OCI-M1 (cell line): ENCODE data around the gene IL11RA.

Experiments
- DNase-seq: peaks from one replicate; lab custom pipeline; 2025; lab: John Stamatoyannopoulos, UW

Gene IL11RA

DNA sequence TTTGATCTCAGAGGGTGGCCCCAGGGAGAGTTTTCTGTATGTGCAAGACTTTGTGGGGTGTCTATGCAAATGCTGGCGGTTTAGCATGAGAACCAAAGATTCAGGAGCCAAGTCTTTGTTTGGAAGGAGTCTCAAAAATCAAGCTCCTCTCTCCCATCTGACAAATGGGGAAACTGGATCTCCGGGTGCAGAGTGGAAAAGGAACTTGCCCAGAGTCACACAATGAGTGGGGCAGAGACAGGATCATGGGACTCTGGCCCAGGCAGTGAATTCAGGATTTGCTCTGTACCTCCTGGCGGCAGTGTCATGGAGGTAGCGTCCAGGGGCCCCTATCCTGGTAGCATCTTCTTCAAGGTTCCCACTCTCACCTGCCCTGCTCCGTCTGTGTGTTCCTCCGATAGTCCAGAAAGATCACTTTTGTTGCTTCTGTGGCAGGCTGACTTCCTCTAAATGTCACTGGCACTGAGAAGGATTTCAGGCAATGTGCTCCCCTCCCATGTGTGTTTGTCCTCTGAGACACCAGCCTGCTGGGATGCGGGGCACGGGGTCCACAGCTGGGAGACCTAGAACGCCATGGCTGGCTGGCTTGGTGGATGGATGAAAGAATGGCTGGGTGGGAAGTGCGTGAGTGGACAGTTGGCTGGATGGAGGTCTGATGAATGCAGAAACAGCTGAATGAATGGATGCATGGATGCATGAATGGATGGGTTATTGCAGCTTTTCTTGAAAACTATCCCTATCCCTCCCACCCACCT lies 35.5 kb downstream of the IL11RA start:
- no peak for DNase-seq

DNA sequence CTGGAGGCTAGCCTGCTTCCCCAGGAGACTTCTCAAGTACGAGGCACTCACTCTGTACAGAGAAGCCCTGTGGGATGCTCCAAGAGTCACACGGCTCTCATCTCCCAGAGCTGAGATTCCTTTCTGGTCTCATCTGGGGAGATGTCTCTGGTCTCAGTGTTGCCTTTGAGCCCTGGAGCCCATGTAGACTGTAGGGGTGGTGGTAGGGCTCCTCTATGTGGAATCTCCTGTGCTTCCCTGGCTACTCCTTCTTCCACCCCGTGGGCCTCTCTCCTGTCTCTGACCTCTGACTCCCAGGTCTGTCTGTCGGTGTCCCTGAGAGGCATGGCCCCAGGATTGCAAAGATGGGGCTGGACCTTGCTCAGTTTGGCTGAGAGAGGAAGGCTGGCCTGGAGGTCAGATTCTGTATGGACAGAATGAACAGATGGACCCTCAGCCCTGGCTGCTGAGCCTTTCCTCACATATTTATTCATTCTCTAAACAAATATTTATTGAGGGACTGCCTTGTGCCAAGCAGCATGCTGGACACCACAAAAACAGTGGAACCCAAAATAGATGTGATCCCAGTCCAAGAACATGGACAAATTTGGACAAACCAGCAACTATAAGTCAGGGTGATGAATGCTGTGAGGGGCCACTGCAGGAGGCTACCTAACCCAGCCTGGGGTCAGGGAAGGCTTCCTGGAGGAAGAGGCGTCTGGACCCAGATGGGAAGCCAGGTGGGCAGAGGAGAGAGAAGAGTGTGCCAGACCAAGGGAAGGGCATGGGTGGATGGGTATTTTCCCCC lies 36.5 kb downstream of the IL11RA start:
- DNase-seq: no peak

DNA sequence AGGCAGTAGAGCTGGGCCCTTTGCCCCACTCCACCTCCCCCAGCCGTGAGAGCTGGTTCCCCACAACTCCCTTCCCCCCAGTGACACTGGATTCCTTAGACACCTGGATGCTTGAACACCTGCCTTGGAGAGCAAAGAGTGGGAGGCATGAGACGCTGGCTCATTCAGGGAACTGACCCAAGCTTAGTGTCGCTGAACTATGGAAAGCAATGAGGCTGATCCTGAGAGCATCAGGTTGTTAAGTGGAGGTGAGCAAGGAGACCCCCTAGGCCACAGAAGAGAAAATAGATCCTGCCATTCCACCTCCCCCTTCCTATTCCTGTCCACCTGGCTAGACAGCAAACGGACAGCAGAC lies 37.1 kb downstream of the IL11RA start:
- no peak for DNase-seq

DNA sequence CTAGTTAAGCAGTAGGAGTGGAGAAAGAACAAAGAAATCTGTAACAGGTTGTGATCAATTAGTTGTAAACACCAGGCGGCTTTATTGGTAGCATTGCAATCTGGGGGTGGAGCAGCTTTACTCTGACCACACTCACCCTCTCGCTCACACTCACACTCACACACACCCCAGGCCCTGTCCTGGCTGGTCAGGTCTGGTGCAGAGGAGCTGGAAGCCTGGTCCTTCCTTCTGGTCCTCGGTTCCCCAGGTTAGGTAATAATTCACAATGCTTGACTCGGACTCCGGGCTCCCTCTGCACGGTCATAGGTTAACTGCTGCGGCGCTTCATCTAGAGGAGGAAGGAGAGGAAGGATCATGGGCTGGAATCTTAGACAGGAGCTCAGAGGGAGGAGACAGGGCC lies 37.5 kb downstream of the IL11RA start:
- no peak for DNase-seq

DNA sequence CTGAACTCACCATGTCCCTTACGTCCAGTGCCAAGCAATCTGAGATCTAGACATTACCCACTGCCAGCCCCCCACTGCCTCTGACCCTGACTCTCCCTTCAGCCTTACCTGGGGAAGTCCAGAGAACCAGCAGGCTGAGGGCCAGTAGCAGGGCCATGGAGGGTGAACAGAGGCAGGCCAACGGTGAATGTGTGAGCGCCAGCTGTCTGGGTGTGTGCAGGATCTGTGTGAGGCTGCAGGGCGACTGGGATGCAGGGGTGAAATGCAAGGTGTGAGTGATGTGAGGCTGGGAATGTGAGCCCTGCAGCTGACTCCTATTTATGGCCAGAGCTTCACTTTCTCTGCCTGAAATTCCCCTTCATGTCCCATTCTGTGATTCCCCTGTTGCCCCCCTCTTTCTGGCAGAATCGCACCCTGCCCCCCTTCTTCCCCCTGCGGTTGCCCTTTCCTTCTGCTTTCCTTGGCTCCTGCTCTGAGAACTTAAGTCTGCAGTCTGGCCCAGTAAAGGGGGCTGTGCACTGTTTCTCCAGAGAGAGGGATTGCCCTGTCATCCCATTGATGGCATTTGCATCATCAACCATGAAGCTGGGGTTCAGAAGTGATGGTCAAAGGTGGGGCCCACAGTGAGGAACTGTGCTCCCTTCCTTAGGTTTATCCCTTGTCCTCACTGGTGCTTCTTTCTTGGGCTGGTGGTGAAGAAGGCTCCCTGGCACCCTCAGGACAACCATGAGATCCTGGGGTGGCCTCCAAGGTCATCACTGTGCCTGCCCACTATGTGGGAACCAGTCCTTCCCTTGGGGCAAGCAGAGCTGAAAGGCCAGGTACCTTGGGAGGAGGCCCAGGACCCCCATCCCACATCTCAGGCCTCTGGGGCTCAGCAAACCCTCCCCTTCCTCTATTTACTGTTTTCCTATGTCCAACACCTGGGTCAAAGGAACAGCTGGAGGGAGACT lies 39.3 kb downstream of the IL11RA start, which contains the start of gene CCL19:
Gene CCL19 (minus strand): TSS at position 294 of the 953 bp plus-strand sequence. CDS start 137 bp downstream, at position 157.
- no peak for DNase-seq

DNA sequence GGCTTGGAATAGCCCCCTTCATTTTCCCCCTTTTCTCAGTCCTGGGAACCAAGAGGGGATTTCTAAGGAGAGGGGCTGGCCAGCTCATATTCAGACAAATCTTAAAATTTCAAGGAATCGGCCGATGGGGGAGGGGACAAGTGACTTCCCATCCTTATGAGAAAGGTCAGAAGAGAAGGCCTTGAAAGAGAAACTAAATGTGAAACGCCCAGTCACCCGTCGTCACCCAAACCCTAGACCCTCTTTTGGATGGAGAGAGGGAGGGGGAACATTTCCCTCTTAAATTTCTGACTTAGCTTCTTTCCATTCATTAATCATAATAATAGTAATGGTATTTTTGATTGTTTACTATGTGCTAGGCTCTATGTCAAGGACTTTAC lies 39.9 kb downstream of the IL11RA start:
- DNase-seq: peak; percentile 41

DNA sequence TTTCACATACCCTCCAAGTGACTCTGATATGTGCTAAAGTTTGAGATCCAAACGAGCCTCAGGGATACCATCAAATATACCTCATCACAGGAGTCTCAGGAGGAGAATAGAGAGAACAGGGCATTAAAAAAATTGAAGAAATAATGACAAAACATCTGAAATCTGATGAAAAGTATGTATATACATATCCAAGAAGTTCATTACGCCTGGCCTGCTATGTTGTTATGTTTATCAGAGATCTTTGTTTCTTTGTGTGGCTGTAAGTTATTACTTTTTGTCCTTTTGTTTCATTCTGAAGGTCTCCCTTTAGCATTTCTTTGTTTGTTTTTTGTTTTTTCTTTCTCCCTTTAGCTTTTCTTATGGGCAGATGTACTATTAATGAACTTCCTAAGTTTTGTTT lies 41.6 kb downstream of the IL11RA start:
- no peak for DNase-seq

DNA sequence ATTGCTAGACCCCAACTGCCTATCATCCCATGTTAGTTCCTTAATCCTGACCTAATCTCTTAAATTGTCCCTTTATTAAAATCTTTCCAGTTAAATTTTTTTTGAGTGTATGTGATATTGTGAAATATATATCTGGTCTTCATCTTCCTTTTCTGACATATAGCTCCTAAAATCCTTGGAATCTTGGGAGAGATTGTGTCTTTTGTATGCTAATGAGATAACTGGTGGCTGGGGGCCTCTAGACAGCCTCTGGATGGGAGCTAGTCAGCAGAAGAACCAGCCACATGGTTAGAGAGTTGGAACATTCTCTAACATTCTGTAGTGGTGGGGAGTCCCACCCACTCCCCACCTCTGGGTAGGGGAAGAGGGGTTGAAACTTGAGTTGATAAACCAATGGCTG lies 42.8 kb downstream of the IL11RA start:
- DNase-seq: no peak

DNA sequence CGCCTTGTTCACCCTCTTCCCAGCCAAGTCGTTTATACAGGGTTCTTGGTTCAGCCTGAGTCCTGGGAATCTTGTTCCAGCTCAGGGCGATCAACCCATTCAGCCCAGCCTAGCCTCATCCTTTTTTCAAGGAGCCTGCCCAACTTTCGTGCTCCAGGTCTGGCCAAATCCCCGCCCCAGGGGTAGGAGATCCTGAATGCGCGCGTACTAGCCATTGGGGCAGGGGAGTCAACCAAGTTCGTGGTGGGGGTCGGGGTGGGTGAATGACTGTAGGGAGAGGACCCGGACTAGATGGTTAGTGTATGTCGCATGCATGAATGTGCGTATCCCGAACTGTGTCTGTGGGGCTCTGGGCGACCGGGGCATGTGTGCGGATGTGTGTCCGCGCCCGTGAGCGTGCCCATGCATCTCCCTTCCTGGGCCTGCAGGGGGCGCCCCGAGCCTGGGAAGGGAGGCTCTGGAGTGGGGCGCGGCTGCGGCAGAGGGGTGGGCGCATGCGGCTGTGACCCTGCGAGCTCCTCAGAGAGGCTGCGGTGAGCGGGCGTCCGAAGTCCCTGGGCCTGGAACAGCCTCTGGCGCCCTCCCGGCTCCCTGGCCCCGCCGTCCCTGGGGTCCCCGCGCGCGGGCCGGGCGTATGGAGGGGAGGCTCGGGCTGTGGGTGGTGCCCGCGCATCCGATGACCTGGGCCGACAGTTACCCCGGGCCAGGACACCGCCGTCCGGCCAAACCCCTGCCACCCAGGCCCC lies 49.2 kb downstream of the IL11RA start:
- peak; percentile 50 for DNase-seq

DNA sequence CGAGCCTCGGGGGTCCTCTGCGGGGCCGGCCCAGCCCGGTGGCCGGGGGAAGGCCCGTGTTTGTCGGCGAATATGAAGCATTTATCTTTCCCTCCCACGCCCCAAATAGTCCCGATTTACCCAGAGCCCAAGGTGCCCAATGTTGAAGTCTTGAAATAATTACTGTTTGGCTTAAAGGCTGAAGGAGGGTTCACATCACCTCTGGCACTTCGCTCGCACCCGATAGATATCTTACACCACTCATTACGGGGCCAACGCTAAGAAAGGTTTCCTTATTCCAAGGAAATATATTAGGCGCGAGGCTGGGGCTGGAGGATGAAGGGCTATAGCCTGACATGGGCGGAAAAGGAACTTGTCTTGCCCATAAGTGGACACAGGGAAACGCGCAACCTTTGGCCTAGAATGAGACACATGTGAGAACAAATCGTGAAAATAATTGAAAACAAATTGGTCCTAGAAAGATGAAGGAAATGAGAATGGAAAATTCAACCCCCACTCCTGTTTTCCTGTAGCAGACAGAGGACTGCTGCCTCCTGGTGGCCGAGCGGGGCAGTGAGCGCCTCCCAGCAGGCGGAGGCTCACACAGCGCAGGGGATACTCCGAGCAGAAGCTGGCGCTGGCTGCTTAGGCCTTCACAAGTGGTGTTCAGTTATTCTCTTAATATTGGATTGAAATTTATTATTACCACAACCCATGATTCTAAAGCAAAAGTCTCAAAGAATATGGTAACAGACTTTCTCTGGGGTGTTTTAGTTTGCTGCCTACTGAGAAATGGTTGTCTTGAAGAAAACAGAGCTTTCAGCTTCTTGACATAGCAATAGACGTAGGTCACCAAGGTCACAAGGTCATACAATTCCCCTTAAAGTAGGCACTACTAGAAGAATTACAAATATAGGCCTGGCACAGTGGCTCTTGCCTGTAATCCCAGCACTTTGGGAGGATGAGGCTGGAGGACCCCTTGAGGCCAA lies 50.1 kb downstream of the IL11RA start:
- DNase-seq: peak; percentile 81

DNA sequence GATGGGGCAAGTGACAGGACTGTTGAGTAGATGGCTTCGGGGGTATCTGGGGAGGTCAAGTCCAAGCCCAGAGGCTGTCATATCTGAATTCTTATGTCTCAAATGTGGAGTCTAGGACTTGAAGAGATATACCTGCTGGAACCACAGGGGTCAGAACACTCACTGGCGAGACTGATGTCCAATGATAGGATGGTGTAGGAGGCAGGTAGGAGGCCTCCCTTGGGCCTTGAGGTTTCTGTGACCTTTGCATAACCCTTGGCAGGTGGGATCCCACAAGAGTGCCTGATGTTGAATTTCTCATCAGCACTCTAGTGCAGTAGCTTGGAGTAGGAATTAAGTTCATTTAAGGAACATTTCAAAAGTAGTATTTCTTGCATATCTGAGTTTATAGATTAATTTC lies 55.1 kb downstream of the IL11RA start:
- no peak for DNase-seq

DNA sequence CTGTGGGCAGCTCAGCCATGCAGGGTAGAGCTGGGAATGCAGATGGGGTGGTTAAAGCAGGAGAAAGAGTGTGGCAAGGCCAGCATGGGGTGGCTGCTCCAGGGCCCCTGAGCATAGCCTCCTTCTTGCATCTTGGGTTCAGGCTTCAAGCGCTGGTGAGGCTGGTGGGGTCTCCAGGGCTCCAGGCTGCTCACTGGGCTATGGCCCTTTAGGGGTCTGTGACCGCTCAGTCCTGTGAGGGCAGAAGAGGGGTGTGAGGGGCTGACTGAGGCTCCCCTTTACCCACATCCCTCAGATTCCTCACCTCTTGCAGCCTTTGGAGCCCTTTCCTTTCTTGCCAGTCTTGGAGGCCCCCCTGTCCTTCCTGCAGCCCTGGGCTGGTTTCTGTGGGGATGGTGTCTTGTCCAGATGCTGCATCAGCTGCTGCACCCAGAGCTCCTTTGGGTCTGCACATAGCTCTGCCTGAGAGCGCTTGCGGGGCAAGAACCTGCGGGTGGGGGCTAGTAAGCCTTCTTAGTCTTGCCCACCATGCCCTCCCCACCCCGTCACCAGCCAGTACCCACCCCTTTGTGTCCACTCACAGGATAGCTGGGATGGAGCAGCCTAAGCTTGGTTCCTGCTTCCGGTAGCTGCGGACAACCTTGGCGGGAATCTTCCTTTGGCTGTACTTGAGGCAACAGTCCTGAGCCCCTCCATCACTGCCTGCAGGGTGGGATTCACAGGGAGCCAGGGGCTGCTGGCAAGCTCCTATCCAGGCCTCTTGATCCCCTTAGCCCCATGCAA lies 57.4 kb downstream of the IL11RA start:
- no peak for DNase-seq

DNA sequence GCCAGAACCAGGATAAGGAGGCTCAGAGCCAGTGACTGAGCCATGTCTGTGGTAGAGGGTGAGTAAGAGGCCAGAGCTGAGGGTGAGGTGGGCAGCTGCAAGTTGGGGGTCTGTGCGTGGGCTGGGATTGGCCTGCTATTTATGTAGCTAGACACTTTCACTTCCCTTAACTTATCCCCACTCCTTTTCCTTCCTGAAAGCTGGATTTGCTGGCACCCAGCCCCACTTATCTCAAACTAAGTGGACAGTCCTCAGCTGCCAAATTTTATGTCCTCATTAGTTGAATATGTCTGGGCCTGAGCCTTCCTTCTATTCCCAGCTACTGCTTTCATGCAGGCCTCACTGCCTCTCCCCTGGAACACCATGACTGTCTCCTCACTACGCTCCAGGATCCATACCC lies 58.0 kb downstream of the IL11RA start, which contains the start of gene CCL21:
Gene CCL21 (minus strand): TSS at position 114 of the 400 bp plus-strand sequence. CDS start 70 bp downstream, at position 44.
- no peak for DNase-seq
